Activated naive CD8-positive, alpha-beta T cell treated with anti-CD3 and anti-CD28 coated beads, Interleukin-2, amount 50 U/mL, for 24 hours (primary cell): ENCODE results near the gene RGMB.

Experiments used
- ATAC-seq: fragments of 150-1000 bp; cut with Tn5 transposase; one replicate; pipeline ENCODE4 v1.10.0; 2021
- DNase-seq: peaks from one replicate; pipeline ENCODE4 v3.0.0; 2021
- H3K27ac Mint-ChIP-seq: one replicate; pipeline ENCODE4 v1.8.0; 2021; ENCODE audit warnings: mild to moderate bottlenecking, mixed read lengths
- H3K27me3 Mint-ChIP-seq: one replicate; pipeline ENCODE4 v1.8.0; 2021; ENCODE audit warnings: mixed read lengths
- H3K36me3 Mint-ChIP-seq: one replicate; pipeline ENCODE4 v1.8.0; 2021; ENCODE audit warnings: low read depth, mixed read lengths
- H3K4me1 Mint-ChIP-seq: one replicate; pipeline ENCODE4 v1.8.0; 2021; ENCODE audit warnings: mixed read lengths
- H3K4me3 Mint-ChIP-seq: one replicate; pipeline ENCODE4 v1.8.0; 2021; ENCODE audit warnings: mild to moderate bottlenecking, moderate library complexity, mixed read lengths
- H3K9me3 Mint-ChIP-seq: one replicate; pipeline ENCODE4 v1.8.0; 2021; ENCODE audit warnings: mixed read lengths

Gene RGMB

GRCh38 chr5:98807806-98808205 is 34.3 kb downstream of the RGMB start:
- Mint-ChIP-seq H3K27ac (no peak overlapping the region), H3K4me1 (no peaks in the 10 kb centered on the region), H3K27me3 (no peaks in the 10 kb centered on the region), H3K4me3 (no peak overlapping the region), H3K9me3 (peaks cover 34% of the 10 kb centered on the region), H3K36me3 (peaks cover 17% of the 10 kb centered on the region)
- DNase-seq (no peak), ATAC-seq (no peak)

- no peak overlapping the region for H3K4me3 Mint-ChIP-seq
- no peak for ATAC-seq
- H3K36me3 Mint-ChIP-seq = peaks cover 15% of the 10 kb centered on the region
- no peak for DNase-seq
- no peaks in the 10 kb centered on the region for H3K4me1 Mint-ChIP-seq
- H3K27ac Mint-ChIP-seq = no peak overlapping the region
- peaks cover 33% of the 10 kb centered on the region for H3K9me3 Mint-ChIP-seq
- no peaks in the 10 kb centered on the region for H3K27me3 Mint-ChIP-seq
Measured at GRCh38 chr5:98810206-98810605, 36.7 kb downstream of the RGMB start.

- H3K27ac Mint-ChIP-seq = no peak overlapping the region
- peak; percentile 49 for ATAC-seq
Measured at GRCh38 chr5:98813755-98814154, 40.3 kb downstream of the RGMB start.

GRCh38 chr5:98816582-98817222 is 43.2 kb downstream of the RGMB start:
- Mint-ChIP-seq H3K4me1 (no peaks in the 10 kb centered on the region), H3K4me3 (no peak overlapping the region), H3K27me3 (no peaks in the 10 kb centered on the region), H3K27ac (no peak overlapping the region), H3K9me3 (peaks cover 5% of the 10 kb centered on the region), H3K36me3 (peaks cover 2% of the 10 kb centered on the region)
- DNase-seq (no peak), ATAC-seq (no peak)

More at GRCh38 chr5:98813755-98814154, 40.3 kb downstream of the RGMB start:
- DNase-seq = no peak
- H3K4me3 Mint-ChIP-seq = no peak overlapping the region
- H3K36me3 Mint-ChIP-seq = no peaks in the 10 kb centered on the region
- peaks cover 3% of the 10 kb centered on the region for H3K9me3 Mint-ChIP-seq
- H3K27me3 Mint-ChIP-seq = no peaks in the 10 kb centered on the region
- no peaks in the 10 kb centered on the region for H3K4me1 Mint-ChIP-seq

GRCh38 chr5:98825582-98826375 is 52.3 kb downstream of the RGMB start:
- peaks cover 1% of the 10 kb centered on the region for H3K36me3 Mint-ChIP-seq
- H3K4me1 Mint-ChIP-seq = no peaks in the 10 kb centered on the region
- no peak overlapping the region for H3K4me3 Mint-ChIP-seq
- no peak for DNase-seq
- peaks cover 5% of the 10 kb centered on the region for H3K9me3 Mint-ChIP-seq
- no peak for ATAC-seq
- H3K27ac Mint-ChIP-seq = no peak overlapping the region
- H3K27me3 Mint-ChIP-seq = no peaks in the 10 kb centered on the region

- Mint-ChIP-seq H3K9me3 (no peaks in the 10 kb centered on the region), H3K36me3 (no peaks in the 10 kb centered on the region), H3K27me3 (no peaks in the 10 kb centered on the region), H3K4me3 (no peak overlapping the region), H3K4me1 (no peaks in the 10 kb centered on the region), H3K27ac (no peak overlapping the region)
- ATAC-seq (no peak), DNase-seq (no peak)
Measured at GRCh38 chr5:98827161-98827560, 53.7 kb downstream of the RGMB start.

GRCh38 chr5:98827588-98828284 is 54.3 kb downstream of the RGMB start:
- Mint-ChIP-seq H3K4me1 (no peaks in the 10 kb centered on the region), H3K9me3 (no peaks in the 10 kb centered on the region), H3K27me3 (no peaks in the 10 kb centered on the region), H3K27ac (no peak overlapping the region), H3K4me3 (no peak overlapping the region), H3K36me3 (no peaks in the 10 kb centered on the region)
- DNase-seq (no peak), ATAC-seq (no peak)

- H3K36me3 Mint-ChIP-seq = peaks cover 4% of the 10 kb centered on the region
- ATAC-seq = no peak
- H3K4me1 Mint-ChIP-seq = no peaks in the 10 kb centered on the region
Measured at GRCh38 chr5:98836175-98836574, 62.7 kb downstream of the RGMB start.

GRCh38 chr5:98839469-98840383 is 66.3 kb downstream of the RGMB start:
- Mint-ChIP-seq H3K4me1 (no peaks in the 10 kb centered on the region), H3K4me3 (peak overlapping the region; percentile 25), H3K36me3 (peaks cover 6% of the 10 kb centered on the region), H3K27me3 (no peaks in the 10 kb centered on the region), H3K9me3 (peaks cover 4% of the 10 kb centered on the region), H3K27ac (no peak overlapping the region)
- DNase-seq (peak; percentile 6), ATAC-seq (no peak)

More at GRCh38 chr5:98836175-98836574, 62.7 kb downstream of the RGMB start:
- Mint-ChIP-seq H3K9me3 (no peaks in the 10 kb centered on the region), H3K4me3 (no peak overlapping the region), H3K27me3 (no peaks in the 10 kb centered on the region), H3K27ac (no peak overlapping the region)
- no peak for DNase-seq

- no peak overlapping the region for H3K4me3 Mint-ChIP-seq
- no peaks in the 10 kb centered on the region for H3K27me3 Mint-ChIP-seq
- H3K36me3 Mint-ChIP-seq = peaks cover 6% of the 10 kb centered on the region
- ATAC-seq = no peak
- H3K9me3 Mint-ChIP-seq = peaks cover 9% of the 10 kb centered on the region
- H3K4me1 Mint-ChIP-seq = no peaks in the 10 kb centered on the region
- DNase-seq = no peak
- H3K27ac Mint-ChIP-seq = no peak overlapping the region
Measured at GRCh38 chr5:98840946-98841345, 67.5 kb downstream of the RGMB start.

GRCh38 chr5:98843481-98843880 is 70.0 kb downstream of the RGMB start:
- Mint-ChIP-seq H3K36me3 (peaks cover 4% of the 10 kb centered on the region), H3K9me3 (peaks cover 9% of the 10 kb centered on the region), H3K4me1 (no peaks in the 10 kb centered on the region), H3K4me3 (no peak overlapping the region), H3K27ac (no peak overlapping the region), H3K27me3 (no peaks in the 10 kb centered on the region)
- DNase-seq (no peak), ATAC-seq (no peak)

- H3K4me3 Mint-ChIP-seq = no peak overlapping the region
- H3K27ac Mint-ChIP-seq = no peak overlapping the region
- H3K27me3 Mint-ChIP-seq = no peaks in the 10 kb centered on the region
- H3K4me1 Mint-ChIP-seq = no peaks in the 10 kb centered on the region
- ATAC-seq = no peak
- peaks cover 9% of the 10 kb centered on the region for H3K9me3 Mint-ChIP-seq
- H3K36me3 Mint-ChIP-seq = peaks cover 3% of the 10 kb centered on the region
- DNase-seq = no peak
Measured at GRCh38 chr5:98844865-98845264, 71.4 kb downstream of the RGMB start.

GRCh38 chr5:98845878-98846277 is 72.4 kb downstream of the RGMB start:
- no peaks in the 10 kb centered on the region for H3K27me3 Mint-ChIP-seq
- no peaks in the 10 kb centered on the region for H3K4me1 Mint-ChIP-seq
- no peak overlapping the region for H3K4me3 Mint-ChIP-seq
- ATAC-seq = no peak
- H3K36me3 Mint-ChIP-seq = peaks cover 2% of the 10 kb centered on the region
- no peak overlapping the region for H3K27ac Mint-ChIP-seq
- no peak for DNase-seq
- peaks cover 9% of the 10 kb centered on the region for H3K9me3 Mint-ChIP-seq
